Spleen (tissue), 7 donors: Measurements from ENCODE around the gene PGAM2.

Experiments used
- POLR2AphosphoS5 ChIP-seq, 3 donors: sonication (generic); formaldehyde crosslinking; IDR thresholded peaks; one replicate each; pipeline ENCODE4 v1.5.1; 2017; ENCODE audit warnings: antibody characterized with exemption in 3 of 3
- TF ChIP-seq, protein P1 (sequence below), 11 experiments: fragments of 200-600 bp in 7 of 11; fragments of 450-650 bp in 4 of 11; sonication (generic) in 4 of 11; IDR thresholded peaks in 8 of 11; conservative IDR thresholded peaks in 3 of 11; 1 replicate in 7 of 11; 2 replicates in 4 of 11; pipeline versions ENCODE4 v1.4.0 to v1.8.0; 2016 to 2021; ENCODE audit warnings: antibody characterized with exemption in 11 of 11, inconsistent platforms in 4 of 11, mild to moderate bottlenecking in 1 of 11
- donor health status: DM: no; HTN: no; CAD: no; lungs with moderate emphysema.
- donor health status: DM: no; HTN: no; CAD: no.
- donor health status: DM: no; HTN: no; CAD: no.

DNA sequence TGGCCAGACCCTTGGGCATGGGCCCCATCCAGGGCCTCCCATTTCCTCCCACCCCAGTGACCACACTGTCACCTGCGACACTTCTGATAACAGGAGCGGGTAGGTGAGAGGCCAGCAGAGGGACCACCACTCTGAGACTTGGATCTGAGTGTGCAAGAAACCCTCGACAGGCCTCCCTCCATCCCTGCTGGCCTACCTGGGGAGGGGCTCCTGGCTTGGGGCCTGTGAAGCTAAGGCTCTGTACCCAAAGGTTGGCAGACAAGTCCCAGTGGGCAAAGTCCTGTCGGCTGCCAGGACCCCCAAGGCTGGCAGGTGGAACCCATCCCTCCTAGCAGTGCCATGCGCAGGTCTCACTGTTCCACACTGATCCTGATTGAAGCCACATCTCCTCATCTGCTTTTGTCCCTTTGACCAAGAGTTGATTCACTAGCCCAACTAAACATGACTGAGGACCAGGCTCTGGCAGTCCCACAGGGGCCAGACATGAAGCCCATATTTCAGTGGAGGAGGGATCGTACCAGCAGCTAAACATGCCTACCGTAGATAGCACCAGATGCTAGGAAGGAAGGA is 1.2 kb upstream of the PGAM2 start:
- TF ChIP-seq, protein P1, sequence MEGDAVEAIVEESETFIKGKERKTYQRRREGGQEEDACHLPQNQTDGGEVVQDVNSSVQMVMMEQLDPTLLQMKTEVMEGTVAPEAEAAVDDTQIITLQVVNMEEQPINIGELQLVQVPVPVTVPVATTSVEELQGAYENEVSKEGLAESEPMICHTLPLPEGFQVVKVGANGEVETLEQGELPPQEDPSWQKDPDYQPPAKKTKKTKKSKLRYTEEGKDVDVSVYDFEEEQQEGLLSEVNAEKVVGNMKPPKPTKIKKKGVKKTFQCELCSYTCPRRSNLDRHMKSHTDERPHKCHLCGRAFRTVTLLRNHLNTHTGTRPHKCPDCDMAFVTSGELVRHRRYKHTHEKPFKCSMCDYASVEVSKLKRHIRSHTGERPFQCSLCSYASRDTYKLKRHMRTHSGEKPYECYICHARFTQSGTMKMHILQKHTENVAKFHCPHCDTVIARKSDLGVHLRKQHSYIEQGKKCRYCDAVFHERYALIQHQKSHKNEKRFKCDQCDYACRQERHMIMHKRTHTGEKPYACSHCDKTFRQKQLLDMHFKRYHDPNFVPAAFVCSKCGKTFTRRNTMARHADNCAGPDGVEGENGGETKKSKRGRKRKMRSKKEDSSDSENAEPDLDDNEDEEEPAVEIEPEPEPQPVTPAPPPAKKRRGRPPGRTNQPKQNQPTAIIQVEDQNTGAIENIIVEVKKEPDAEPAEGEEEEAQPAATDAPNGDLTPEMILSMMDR (IDR thresholded peaks at IDR 0.05 in 8 of 11, conservative IDR thresholded peaks at IDR 0.05 in 3 of 11), result no peak
- TF ChIP-seq POLR2AphosphoS5 (IDR thresholded peaks at IDR 0.05), result peak in 2 of 3 donors; percentile 55 to 77
